Activated effector memory CD4-positive, alpha-beta T cell treated with Interleukin-2 at 50 U/mL for 16 hours (primary cell): ENCODE data around the gene SLC8A3.

Experiments
- DNase-seq: peaks from one replicate; pipeline ENCODE4 v3.0.0-alpha.2; 2020

Gene SLC8A3

GRCh38 chr14:70019695-70020094 is 169.1 kb downstream of the SLC8A3 start:
- no peak for DNase-seq

GRCh38 chr14:70018713-70019211 is 170.0 kb downstream of the SLC8A3 start:
- DNase-seq: no peak

- no peak for DNase-seq
These were observed 170.5 kb downstream of the SLC8A3 start for GRCh38 chr14:70018230-70018629.

- no peak for DNase-seq
These were observed 174.2 kb downstream of the SLC8A3 start for GRCh38 chr14:70014406-70015095.

- DNase-seq: no peak
These were observed 175.4 kb downstream of the SLC8A3 start for GRCh38 chr14:70013271-70013873.

GRCh38 chr14:70011708-70012107 is 177.0 kb downstream of the SLC8A3 start:
- DNase-seq: no peak

- no peak for DNase-seq
These were observed 177.7 kb downstream of the SLC8A3 start for GRCh38 chr14:70011098-70011497.

GRCh38 chr14:70009961-70010360 is 178.8 kb downstream of the SLC8A3 start:
- DNase-seq: no peak

- DNase-seq: no peak
These were observed 180.2 kb downstream of the SLC8A3 start for GRCh38 chr14:70008284-70009262.

- no peak for DNase-seq
These were observed 182.1 kb downstream of the SLC8A3 start for GRCh38 chr14:70006699-70007098.

- no peak for DNase-seq
These were observed 183.4 kb downstream of the SLC8A3 start for GRCh38 chr14:70005281-70005805.

GRCh38 chr14:70004791-70005190 is 184.0 kb downstream of the SLC8A3 start:
- no peak for DNase-seq

- DNase-seq: no peak
These were observed 186.0 kb downstream of the SLC8A3 start for GRCh38 chr14:70002589-70003346.

GRCh38 chr14:70000601-70001000 is 188.2 kb downstream of the SLC8A3 start:
- DNase-seq: no peak

GRCh38 chr14:69999261-69999674 is 189.5 kb downstream of the SLC8A3 start:
- no peak for DNase-seq

GRCh38 chr14:69997849-69998248 is 190.9 kb downstream of the SLC8A3 start:
- no peak for DNase-seq

GRCh38 chr14:69996216-69996615 is 192.5 kb downstream of the SLC8A3 start:
- DNase-seq: no peak
